Fibroblast of peridontal ligament (primary cell): ENCODE data around the gene CEP78.
A peak's percentile ranks its signal among the peaks of the same experiment; 100 is the strongest.
"Not testable (repeated sequence)": the region's sequence is repeated elsewhere in the genome, so short reads cannot be mapped to it uniquely, and the experiment has no call there.

Experiments
- DNase-seq: peaks from one replicate; pipeline ENCODE4 v3.0.0-alpha.2; 2010; ENCODE audit errors: extremely low read depth

The CEP78 gene

DNA sequence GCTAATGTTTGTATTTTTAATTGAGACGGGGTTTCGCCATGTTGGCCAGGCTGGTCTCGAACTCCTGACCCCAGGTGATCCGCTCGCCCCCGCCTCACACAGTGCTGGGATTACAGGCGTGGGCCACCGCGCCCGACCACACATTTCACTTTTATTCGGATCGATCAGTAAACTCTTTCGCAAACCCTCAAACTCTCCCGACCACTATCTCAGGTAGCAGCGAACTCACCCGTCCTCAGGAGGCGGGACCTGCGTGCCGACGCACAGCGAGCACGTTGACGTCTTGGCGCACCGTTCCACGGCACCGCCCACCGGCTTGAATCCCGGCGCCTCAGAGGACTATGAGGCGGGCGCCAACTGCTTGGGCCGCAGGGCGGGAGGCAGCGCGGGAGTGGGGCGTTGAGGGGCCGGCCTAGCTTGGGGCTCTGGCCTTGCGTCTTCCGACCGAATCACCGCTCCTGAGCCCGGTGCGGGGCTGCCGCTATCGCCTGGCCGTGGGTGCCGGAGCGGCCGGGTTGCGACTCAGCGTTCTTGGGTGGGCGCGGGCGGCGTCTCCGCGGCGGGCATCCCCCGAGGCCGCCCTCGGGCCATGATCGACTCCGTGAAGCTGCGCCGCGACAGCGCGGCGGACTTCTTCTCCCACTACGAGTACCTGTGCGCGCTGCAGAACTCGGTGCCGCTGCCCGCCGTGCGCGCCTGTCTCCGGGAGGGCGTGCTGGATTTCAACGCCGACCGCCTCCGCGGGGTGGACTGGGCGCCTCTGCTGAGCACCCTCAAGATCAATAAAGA is at the start of gene CEP78:
Gene CEP78 (plus strand): TSS at position 314 of the 789 bp plus-strand sequence. CDS start 276 bp downstream, at position 590.
- DNase-seq = peak; percentile 85

DNA sequence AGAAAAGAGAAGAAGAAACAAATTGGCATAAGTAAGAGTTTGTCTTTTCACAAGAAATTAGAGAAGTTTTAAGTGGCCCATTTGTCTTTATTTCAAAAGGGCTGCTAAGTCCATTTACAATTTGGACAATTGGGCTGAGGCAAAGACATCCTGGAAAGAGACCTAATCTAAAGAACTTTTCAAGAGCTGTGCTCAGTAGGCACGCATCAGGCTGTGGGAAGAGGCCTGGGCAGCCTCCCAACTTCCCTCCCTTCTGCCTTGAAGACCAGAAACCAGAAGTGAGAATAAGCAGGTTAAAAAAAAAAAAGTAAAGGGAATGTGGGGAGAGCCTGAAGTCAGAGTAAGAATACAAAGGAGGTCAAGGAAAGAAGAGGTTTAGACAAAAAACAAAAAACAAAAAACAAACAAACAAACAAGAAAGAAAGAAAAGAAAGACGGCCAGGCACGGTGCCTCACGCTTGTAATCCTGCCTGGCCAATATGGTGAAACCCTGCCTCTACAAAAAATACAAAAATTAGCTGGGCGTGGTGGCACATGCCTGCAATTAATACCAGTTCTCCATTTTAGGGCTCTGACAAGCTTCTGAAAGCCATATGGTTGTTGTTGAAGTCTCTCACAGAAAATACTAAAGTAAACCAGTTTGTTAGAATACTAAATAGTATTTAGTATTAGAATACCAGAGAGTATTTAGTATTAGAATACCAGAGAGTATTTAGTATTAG is 48.0 kb upstream of the CEP78 start:
- no peak for DNase-seq

- DNase-seq = no peak
These were observed 47.3 kb upstream of the CEP78 start for GRCh38 chr9:78188594-78188993.

GRCh38 chr9:78189001-78189400 is 46.9 kb upstream of the CEP78 start:
- DNase-seq = no peak

GRCh38 chr9:78189461-78189860 is 46.4 kb upstream of the CEP78 start:
- no peak for DNase-seq

DNA sequence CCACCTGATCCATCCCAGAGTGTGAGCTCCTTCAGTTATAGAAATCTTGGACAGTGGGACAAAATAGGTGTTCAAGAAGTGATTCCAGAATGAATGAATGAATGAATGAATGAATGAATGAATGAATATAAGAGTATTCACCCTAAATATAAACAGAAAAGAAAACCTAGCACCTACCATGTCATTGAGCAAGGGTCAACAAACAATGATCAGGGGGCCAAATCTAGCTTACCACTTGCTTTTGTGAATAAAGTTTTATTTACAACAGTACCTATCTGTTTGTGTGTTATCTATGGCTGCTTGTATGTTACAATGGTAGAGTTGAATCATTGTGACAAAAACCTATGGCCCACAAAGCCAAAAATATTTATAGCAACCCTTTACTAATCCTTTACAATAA is 43.9 kb upstream of the CEP78 start:
- DNase-seq = no peak

DNA sequence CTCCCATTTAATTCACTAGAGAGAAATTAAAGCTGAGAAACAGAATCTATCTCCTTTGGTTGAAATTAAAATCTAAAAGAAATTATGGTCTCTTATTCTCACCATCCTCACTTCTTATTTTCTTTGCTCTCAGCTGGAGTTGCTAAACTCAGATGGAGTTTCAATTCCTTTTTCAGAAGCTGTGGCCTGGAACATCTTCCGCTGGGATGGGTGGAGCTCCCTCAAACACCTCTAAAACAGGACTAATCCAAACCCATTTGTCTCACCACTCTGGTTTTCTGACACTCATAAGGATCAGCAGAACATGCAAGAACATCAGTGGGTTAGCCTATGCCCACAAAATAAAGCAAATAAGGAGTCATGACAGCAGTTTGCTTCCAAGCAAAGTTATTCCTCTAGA is 39.6 kb upstream of the CEP78 start:
- no peak for DNase-seq

DNA sequence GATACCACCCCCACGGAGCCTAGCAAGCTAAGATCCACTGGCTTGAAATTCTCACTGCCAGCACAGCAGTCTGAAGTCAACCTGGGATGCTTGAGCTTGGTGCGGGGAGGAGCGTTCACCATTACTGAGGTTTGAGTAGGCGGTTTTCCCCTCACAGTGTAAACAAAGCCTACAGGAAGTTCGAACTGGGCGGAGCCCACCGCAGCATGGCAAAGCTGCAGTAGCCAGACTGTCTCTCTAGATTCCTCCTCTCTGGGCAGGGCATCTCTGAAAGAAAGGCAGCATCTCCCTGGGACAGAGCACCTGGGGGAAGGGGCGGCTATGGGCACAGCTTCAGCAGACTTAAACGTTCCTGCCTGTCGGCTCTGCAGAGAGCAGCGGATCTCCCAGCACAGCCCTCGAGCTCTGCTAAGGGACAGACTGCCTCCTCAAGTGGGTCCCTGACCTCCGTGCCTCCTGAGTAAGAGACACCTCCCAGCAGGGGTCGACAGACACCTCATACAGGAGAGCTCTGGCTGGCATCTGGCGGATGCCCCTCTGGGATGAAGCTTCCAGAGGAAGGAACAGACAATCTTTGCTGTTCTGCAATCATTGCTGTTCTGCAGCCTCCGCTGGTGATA is 34.6 kb upstream of the CEP78 start:
- DNase-seq = not testable (repeated sequence)

DNA sequence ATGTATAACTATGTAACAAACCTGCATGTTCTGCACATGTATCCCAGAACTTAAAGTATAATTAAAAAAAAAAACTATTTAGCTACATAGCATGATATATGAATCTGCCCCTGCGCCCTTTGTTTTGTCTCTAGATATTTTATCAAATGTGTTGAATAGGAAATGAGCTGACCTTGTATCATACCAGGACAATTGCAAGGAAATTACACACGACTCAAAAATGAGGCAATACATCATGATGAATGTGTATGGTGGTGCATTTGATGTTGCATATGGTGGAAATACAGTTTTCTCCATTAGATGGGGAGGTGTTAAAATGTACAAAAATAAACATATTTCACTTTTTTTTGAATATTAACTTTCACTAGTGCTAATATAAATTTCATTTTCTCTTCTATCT is 28.6 kb upstream of the CEP78 start:
- DNase-seq = no peak

- DNase-seq = no peak
These were observed 28.0 kb upstream of the CEP78 start for GRCh38 chr9:78207901-78208300.

- no peak for DNase-seq
These were observed 26.7 kb upstream of the CEP78 start for GRCh38 chr9:78209127-78209526.

DNA sequence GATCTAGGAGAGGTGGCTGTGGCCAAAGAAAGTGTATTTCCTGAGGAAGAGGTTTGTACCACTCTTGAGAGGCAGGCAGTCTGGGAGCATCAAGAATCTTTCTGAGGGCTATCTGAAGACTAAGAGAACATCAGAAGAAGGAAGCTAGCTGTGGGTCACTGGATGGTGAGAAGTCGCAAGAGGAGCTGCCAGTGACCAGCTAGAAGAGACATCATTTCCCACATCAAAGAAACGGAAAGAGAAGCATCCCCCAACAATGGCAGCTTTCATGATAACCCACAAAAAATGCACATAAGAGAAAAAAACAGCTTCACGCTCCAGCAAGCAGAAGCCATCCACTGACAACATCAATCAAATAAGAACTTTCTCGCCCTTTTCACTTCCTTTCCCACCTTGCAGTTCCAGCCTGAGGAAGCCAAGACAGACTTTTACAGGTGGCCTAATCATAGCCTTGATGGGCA is 25.0 kb upstream of the CEP78 start:
- DNase-seq = no peak

- no peak for DNase-seq
These were observed 23.0 kb upstream of the CEP78 start for GRCh38 chr9:78212868-78213267.

DNA sequence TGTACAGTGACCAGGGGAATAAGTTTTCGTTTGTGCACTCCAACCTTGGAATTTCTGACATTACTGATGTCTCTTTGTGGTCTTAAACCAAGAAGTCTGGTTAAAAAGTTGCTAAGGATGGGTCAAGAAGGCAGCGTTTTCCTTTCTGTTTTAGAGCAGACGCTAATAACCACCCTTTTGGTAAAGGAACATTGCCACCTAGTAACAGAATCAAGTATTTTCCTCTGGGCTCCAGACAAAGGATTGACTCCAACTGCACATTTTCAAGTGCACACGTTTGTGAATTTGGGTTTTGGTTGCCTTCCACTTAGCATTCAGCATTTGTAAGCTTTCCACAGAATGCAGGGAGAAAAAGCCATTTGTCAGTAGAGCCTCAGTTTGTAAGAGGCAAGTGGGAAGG is 22.2 kb upstream of the CEP78 start:
- peak; percentile 46 for DNase-seq

GRCh38 chr9:78214492-78214891 is 21.4 kb upstream of the CEP78 start:
- no peak for DNase-seq

- DNase-seq = peak; percentile 29
These were observed 20.2 kb upstream of the CEP78 start for GRCh38 chr9:78215706-78216105.

GRCh38 chr9:78218890-78219289 is 17.0 kb upstream of the CEP78 start:
- DNase-seq = no peak

GRCh38 chr9:78221425-78221824 is 14.4 kb upstream of the CEP78 start:
- DNase-seq = no peak

GRCh38 chr9:78221841-78222240 is 14.0 kb upstream of the CEP78 start:
- DNase-seq = not testable (repeated sequence)

GRCh38 chr9:78230761-78231160 is 5.1 kb upstream of the CEP78 start:
- no peak for DNase-seq

- not testable (repeated sequence) for DNase-seq
These were observed 3.4 kb upstream of the CEP78 start for GRCh38 chr9:78232471-78232870.

DNA sequence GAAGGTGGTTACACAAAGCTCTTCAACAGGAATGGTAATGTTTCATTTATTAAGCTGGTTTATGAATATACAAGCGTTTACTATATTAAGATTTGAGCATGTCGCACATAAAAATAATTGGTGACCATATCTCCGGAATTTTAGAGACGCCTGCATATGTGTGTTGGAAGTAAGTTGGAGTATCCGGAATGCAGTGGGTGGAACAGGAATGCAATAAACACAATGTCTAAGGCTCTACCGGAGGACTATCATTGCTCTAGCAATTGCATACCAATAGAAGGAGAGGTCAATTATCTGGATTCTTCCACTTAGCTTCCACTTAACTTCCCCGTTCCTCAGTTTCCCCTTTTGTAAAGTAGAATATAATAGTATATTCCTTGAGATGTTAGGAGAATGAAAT is 1.1 kb upstream of the CEP78 start:
- DNase-seq = no peak
